GM19193 (cell line): ENCODE data around the gene RMI2.

Experiments used
- POLR2A ChIP-seq: IDR thresholded peaks from 4 replicates; pipeline ENCODE4 v1.6.1; 2011; ENCODE audit not compliant: insufficient read depth, insufficient read length; ENCODE audit errors: extremely low read depth

The RMI2 gene

DNA sequence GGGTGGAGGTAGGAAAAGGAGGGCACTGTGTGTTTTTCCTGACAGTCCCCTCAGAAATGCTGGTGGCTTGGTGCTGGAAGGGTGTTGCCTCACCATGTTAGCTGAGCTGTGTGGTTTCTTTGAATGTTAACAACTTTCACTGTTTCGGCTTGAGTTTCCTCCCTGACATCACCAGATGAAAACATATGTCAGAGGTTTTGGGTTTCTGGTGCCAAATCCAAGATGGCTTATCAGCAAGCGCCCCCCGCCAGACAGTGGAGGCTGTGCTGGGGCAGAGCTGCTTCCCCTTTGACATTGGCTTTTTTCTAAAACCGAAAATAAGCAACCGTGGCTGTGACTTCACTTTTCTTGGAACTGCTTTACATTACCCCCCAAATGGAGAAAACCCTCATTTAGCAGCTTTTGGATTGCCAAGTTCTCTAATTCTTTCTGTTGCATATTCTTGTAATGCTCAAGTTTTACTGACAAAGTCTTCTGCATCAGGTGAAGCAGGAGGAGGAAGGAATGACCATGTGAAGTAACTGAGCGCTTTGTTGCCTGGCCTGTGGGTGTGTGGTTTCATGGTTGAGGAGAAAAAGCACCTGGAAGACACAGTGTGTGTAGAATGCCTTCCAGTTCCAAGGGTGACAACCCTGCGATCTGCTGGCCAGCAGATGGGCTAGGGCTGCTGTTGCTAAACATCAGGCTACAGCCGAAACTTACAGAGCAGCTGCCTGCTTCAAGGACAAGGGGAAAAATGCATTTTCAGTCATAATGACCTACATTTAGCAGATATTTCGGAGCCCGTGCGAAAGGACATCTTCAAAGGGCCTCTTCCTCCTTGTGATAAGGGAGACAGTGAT is 9.7 kb downstream of the RMI2 start:
- peak; percentile 33 for TF ChIP-seq POLR2A

DNA sequence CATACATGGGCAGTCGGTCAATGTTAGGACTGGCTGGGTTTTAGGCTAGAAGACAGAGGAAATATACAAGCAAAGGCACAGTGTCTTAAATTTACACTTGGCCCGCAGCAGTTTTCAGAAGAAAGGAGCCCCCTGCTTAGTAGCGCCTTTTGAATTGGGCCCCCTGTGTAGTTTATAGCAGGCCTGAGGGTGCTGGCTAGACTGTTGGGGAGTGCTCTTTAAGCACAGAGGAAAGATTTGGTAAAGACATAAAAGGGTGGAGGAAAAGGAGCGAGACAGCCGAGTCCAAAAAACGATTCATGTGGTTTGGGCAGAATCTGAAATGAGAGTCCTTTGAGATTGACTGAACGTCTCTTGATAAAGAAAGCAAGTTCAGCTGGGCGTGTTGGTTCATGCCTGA is 10.6 kb downstream of the RMI2 start:
- TF ChIP-seq POLR2A, result no peak

DNA sequence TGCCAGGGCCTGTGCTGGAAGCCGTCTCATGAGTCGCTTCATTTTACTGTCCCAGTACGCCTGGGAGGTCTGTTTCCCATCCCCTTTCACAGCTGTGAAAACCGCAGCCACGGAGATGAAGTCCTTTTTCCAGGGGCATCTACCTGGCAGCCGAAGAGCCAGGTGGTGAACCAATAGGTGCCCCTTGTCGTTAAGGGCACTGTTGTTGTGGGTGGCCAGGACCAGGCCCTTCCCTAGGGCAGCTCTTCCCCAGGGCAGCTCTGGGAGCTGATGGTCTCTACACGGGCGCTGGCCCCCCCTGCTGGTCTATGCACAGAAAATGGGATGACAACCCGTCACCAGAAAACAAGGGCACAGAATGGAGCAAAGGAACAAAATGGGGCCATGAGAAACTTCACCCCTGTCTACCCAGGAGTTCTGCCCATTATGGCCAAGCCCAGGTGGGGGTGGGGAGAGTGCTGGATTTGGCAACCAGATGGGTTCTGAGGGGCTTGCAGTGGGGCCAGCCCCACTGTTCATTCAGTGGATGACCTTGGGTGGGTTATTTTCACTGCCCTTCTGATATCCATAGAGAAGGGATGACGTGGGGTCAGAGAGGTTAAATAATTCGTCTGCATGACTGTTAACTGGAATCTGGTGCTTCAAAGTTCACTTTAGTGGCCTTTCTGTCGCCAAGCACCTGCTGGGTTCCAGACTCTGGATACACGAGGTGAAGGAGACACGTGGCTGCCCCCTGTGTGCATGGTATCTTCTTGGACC is 11.5 kb downstream of the RMI2 start:
- TF ChIP-seq POLR2A, result no peak

DNA sequence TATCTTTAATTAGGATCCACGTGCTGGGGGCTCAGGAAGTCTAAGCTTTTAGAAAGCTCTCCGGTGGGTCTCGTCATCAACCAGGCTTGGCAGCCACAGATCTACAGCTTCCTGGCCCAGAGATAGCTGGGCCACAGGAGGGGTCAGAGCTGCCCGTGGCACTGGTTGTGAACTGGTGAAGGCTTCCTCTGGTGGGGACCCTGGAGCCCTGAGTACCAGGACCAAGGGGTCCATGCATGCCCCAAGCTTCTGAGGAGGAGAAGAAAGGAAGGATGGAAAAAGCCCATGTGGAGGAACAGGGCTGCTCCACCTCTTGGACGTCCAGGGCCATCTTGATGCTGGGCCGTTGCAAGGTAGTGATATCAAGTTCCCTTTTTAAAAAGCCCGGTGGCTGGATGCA is 13.3 kb downstream of the RMI2 start:
- no peak for TF ChIP-seq POLR2A

DNA sequence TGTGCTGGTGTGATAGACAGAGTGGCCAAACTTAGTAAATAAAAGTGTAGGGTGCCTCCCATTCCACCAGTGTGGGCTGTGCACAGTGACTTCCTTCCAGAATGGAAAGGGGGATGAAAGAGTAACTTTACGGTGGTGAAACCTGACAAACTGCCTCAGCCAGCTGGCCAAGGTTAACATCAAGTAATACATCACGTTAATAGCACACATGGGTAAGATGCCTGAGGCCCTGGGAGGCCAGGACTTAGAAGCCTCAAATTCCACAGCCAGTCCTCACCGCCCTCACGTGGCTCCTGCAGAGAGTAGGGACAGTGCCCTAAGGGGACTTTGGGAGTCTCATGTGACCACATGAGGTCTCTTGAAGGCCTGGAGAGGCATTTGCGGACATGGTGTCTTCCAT is 14.1 kb downstream of the RMI2 start:
- TF ChIP-seq POLR2A, result no peak

DNA sequence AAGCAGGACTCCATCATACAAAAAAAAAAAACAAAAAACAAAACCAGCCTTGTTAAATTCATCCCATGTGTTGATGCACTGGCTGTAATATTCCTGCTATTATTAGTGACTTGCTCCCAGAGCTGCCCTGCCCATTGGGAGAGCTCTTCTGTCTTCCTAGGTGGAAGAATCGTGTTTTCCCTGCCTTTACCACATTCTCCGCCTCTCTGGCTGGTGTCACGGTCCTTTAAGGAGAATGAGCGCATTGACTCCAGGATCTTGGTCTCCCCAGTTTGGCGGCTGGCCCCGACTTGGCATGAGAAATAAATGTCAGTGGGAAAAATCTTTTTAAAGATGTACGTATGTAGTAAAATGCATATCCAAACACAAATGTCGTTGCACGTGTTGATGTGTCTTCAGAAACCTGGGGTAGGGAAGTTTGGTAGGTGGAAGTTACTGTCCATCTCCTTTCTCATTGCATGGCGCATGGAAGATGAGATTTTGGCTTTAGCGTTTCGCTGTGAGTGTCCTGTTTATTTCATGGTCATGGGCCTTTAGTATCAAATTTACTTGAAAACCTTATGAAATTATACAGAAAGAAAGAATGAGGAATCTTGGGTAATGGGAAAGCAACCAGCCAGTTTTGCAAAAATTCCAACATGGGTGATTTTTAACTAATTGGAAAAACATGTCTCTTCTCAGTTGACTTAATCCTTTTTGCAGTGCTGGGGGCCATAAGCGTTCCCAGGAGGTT is 15.5 kb downstream of the RMI2 start:
- TF ChIP-seq POLR2A, result no peak

DNA sequence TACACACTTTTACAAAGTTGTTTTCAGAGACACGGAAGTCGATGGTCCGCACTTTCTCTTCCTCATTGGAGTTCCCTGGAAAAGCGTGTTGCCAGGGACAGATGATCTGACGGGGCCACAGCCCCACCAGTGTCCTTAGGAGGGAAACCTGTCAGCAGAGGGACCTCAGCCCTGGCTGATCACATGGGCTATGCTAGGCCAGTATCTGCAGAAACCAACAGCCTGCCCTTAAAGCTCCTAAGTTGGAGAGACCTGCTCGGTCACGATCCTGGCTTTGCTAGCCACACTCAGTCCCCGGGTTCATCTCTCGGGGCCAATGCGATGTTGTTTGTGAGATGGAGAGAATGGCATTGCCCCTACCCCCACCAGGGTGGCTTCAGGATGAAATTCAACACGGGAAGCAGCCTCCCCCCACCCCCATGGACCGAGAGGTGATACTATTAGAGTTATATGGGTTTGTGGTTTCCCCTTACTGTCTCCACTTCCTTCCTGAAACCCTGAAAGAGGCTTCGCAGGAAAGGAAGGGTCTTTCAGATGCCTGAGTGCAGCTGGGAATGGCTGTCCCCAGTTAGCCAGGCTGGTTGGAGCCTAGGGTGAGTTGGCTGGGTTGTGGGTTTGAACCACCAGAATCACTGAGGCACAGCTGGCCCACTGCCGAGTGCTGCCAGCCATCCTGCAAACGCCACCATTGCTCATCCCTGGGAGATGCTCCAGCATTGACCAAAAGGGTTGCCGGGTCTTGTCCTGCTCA is 16.6 kb downstream of the RMI2 start:
- no peak for TF ChIP-seq POLR2A

DNA sequence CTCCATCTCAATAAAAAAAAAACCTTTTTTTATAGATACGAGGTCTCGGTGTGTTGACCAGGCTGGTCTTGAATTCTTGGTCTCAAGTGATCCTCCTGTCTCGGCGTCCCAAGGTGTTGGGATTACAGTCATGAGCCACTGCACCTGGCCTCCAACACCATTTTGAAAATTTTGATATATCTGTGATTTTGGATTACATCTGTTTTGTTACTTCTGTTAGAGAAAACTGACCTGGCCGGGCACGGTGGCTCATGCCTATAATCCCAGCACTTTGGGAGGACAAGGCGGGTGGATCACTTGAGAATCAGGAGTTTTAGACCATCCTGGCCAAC is 18.6 kb downstream of the RMI2 start:
- no peak for TF ChIP-seq POLR2A

DNA sequence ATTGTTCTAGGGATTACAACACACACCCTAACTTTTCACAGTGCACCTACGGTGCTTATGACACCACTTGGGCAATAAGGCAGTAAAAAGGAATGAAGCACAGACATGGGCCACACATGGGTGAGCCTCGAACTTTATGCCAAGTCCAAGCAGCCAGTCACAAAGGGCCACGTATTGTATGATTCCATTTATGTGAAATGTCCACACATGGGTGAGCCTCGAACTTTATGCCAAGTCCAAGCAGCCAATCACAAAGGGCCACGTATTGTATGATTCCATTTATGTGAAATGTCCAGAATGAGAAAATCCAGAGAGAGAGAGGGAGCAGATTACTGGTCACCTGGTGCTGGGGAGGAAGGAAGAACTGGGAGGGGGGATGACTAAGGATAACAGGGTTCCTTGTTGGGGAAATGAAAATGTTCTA is 22.2 kb downstream of the RMI2 start:
- TF ChIP-seq POLR2A, result no peak

DNA sequence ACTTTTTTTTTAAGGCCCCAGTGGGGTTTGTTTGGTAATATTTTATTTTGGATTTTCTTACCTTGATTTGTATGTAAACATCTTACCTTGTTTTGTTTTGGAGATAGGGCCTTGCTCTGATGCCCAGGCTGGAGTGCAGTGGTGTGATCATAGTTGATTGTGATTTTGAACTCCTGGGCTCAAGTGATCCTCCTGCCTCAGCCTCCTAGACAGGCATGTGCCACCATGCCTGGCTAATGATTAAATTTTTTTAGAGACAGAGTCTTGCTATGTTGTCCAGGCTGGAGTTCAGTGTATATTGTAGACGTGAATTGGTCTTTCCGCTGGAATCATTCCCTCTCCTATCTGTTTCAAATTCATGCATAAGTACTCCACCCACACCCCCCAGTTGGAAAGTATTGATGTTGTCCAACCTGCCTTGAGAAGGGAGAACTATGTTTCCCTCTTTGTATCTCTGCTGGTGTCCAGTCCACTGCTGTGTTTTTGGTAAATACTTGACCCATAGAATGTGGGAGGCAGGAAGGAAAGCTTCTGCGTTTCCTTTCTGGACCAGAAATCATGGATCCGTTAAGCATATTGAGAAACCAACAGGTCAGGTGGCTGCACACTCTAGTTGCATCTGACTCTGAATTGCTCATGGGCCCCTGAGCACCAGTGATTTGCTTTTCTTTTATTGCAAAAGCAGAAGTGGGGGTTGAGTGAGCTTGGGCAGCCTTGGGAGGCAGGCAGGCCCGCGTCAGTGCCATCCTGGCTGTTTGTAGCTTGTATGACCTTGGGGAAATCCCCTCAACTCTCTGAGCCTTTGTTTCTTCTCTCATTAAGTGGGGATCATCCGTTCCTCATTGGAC is 25.0 kb downstream of the RMI2 start:
- no peak for TF ChIP-seq POLR2A

DNA sequence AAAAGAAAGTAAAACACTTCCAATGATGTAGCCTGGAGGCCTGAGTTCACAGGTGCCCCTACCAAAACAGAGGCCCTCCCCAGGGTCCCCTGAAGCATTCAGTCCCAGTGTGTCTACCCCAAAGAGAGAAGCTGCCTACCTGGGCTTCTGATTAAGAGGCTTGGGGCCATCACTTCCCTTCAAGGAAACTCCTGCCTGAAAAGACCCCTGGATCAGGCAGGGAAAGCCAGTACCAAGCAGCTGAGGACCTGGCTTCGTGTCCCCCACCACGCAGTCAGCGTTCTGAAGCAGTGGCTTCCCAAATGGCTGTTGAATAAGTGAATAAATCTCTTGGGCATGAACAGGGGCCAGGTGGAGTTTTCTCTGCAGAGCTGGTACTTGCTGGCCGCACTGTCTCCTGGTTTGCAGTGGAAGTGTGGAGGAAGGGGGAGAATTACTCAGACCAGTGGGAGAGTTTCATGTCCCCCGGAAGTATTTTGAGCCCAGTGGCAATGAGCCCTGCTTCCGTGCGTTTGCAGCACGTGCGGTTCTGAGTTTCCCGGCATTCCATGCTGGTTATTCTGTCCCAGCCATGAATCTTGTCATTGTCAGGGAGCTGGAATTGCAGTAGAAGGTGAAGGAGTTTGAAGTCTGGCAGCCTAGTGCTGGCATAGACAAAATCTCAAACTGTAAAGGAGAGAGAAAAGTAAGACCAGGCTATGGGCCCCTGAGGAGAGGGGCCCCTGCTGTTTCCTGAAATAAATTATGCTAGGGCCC is 27.0 kb downstream of the RMI2 start:
- no peak for TF ChIP-seq POLR2A

DNA sequence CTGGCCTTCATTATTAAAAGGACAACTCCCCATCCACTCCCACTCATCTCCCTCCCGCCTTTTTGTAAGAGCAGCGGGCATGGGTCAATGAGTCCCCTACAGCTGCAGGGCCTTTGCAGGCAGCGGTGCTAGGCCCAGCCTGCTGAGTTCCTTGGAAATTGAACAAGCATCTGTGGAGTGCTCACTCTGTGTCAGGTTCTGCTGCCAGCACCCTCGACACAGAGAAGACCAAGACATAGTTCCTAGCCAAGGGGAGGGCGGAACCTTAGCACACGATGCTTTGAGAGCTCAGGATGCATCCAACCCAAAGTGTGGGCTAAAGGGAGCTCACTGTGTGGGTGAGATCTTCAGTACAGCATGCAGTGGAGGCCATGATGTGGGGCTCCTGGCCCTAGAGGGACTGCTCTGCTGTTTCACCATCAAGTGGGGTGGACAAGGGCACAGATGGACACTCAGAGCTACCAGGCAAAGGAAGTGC is 27.6 kb downstream of the RMI2 start:
- TF ChIP-seq POLR2A, result no peak

DNA sequence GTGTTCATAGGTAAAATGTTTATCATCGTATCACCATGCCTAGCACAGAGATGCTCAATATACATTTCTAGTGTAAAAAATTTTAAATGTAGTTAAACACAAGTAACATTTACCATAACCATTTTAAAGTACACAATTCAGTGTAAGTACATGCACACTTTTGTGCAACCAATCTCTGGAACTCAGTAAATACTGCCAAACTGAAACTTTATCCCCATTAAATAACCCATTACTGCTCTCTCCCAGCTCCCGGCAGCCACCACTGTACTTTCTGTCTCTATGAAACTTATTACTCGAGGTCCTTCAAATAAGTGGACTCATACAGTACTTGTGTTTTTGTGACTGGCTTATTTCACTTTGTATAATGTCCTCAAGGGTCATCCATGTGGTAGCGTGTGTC is 29.0 kb downstream of the RMI2 start:
- TF ChIP-seq POLR2A, result no peak
